GM21526 (cell line): ENCODE results near the gene GIPC1.

Source experiments
- ATAC-seq: cut with Tn5 transposase; IDR thresholded peaks from one replicate; pipeline ENCODE4 v1.9.1; 2021; ENCODE audit warnings: moderate library complexity; ENCODE audit not compliant: unreplicated experiment, low FRiP score

The GIPC1 gene

DNA sequence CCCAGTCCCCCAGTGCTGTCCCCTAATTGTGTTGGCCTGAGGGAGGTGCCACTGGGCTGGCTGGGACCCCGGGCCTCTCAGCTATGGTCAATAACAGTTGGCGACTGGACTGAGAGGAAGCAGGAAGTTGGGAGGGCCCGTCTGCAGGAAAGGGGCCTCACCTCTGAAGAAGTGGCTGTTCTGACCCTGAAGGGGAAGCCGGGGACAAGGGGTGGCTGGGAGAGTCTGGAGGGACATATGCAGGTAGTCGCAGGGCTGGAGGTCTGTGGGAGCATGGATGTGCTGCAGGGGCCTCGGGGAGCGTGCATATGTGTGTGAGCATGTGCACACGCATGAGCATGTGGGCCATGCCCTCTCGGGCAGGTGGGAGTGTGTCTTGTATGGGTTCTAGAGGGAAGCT, 56.9 kb downstream of the GIPC1 start:
- no peak for ATAC-seq

DNA sequence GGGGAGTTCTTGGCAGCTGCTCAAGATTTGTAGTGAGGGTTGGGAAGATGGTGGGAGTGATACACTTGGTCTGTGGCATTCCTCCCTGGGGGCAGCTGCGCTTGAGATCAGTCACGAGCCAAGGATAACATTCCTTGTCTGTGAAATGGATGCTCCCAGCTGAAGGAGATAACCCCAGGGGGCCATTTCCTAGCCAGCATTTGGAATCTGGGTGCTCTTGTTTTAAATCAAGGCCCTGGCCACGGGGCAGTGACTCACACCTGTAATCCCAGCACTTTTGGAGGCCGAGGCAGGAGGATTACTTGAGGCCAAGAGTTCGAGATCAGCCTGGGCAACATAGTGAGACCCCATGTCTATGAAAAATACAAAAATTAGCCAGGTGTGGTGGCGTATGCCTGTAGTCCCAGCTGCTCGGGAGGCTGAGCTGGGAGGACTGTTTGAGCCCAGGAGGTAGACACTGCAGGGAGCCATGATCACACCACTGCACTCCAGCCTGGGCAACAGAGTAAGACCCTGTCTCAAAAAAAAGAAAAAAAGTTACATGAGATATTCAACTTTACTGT, 58.3 kb downstream of the GIPC1 start:
- ATAC-seq, result no peak

DNA sequence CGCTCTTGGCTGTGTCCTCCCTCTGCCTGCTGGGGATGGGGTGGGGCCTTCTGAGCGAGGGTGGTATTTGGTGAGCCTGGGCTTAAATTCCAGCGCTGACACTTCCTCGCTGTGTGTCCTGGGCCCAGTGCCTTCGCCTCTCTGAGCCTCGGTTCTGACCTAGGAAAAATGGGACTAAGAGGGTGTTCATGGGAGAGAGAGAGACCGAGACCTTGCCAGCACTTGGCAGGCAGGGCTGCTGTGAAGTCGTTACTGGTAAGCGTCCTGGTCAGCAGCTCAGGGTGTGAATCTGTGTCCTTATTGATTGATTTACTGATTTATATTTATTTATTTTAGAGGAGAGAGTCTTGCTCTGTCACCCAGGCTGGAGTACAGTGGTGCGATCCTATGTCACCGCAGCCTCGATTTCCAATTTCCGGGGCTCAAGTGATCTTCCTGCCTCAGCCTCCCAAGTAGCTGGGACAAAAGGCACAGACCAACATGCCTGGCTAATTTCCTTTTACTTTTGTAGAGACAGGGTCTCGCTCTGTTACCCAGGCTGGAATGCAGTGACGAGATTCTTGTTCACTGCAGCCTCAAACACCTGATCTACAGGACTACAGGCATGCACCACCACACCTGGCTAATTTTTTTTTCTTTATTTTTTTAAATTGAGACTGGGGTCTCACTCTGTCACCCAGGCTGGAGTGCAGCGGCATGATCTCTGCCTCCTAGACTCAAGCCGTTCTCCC, 60.4 kb downstream of the GIPC1 start:
- no peak for ATAC-seq

DNA sequence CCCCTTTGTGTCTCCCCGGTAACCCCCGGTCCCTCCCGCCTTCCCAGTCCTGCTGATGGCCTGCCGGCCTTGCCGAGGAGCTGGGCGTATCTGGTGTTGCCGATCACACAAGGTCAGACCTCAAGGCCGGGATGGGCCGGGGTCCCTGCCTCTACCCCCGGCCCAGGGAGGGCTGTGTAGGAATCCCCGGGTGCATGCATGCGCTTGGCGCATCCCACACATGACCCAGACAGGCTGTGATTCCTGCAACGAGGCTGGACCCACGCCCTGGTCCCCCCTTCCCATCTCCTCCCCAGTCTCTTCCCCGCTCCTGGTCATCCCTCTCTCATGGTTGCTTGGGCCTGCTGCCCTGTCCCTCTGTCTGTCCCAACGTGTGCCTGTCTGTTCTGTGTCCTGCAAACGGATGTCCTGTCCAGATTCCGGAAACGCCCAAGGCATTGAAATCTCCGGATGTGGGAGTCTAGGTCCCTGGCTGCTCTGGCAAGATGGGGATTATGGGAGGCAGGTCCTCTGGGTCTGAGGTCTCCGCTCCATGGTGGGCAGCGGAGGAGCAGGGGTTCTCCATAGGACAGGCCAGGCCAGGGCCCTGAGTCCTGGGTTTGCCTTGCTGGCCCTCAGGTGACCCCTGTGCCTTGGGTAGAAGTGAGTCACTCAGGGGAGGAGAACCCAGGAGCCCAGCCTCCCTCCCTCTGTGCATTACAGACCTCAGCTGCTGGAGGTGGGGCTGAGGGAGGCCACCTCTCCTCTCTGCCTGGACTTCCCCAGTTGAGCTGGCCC, 61.2 kb downstream of the GIPC1 start:
- no peak for ATAC-seq

DNA sequence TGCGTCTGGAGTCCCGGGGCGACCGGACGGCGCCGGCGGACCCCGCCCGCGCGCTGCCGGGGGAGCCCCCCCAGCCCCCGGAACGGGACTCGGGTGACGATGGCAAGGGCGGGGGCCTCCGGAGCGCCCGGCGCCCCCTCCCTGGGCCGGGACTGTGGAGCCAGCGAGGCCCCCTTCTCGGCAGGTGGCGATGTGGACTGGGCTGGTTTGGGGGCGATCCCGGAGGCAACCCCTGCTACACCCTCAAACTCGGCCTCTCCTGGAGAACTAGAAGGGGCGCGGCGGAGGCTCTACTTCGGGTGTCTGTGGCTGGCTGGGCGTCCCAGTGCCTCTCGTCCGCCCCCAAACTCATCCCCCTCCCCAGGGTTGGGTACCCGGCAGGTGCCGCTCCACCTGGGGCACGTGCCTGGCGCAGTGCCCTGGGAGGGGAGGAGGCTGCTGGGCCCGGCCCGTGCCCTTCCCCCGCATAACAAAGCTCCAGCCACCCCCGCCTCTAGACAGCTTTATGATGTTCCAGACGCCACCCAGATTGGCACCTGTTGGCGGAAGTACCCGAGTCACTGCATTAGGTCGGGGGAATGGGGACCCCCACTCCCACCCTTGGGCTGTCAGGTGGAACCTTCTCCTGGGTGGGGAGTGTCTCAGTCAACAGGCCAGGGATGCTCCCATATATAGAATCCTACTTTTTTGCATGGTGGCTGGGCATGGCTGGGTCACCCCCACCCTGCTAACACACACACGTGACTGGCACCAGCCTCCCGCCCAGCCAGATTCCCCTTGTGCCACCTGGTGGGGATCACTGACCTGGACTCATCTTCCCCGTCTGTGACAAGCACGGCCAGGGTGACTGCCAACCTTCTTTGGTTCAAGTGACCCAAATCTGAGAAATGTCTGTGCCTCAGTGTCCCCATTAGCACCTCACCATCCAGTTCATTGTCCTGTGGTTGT, 62.1 kb downstream of the GIPC1 start:
- ATAC-seq, result no peak

DNA sequence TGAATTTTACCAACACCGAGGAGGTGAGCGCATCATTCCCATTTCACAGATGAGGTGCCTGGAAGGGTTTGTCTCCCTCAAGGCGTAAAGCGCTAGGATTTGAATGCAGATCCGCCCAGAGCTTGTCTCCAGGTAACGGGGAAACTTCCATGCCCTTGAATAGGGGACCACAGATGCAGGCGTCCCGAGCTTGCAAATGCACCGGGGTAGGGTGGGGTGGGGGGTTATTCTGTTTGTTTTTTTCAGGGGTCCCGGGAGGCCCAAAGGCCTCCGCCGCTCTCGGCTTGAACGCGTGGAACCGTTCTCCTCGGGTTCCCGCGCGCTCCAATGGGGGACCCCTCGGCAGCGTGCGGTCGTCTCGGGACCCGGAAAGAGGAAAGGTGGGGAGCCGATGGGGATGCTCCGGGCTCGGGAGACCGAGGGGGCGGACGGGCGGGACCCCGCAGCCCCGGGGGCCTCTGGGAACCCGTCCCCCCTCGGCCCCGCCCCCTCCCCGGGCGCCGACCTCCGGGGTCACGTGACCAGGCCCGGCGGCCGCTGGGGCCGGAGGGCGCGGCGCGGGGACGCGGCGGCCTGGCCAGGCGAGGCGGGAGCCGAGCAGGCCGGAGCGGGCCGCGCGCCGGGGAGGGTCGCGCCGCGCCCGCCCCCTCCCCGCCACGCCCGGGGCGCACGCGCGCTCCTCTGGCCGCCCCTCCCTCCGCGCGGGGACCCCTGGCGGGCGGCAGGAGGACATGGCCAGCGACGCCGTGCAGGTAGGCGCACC, 63.0 kb downstream of the GIPC1 start, which contains the start of gene PKN1:
TSS of gene PKN1 (plus strand) at position 516 of the 763 bp plus-strand sequence. CDS start at position 732, 216 bp downstream.
- ATAC-seq, result no peak

DNA sequence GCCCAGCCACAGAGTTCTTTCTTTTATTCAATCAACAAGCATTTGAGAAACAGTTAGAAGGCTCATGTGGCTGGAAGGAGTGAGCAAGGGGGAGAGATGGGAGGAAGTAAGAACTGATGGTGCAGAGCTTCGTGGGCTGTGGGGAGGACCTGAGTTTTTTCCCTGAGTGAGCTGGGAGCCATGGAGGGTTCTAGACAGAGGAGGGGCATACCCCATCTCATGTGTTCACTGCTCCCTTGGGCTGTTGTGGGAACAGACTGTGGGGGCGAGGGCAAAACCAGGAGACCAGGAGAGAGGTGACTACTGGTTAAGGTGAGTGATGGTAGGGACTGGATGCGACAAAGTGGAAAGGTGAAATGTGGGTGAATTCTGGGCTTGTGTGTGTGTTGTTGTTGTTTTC, 65.2 kb downstream of the GIPC1 start:
- no peak for ATAC-seq

DNA sequence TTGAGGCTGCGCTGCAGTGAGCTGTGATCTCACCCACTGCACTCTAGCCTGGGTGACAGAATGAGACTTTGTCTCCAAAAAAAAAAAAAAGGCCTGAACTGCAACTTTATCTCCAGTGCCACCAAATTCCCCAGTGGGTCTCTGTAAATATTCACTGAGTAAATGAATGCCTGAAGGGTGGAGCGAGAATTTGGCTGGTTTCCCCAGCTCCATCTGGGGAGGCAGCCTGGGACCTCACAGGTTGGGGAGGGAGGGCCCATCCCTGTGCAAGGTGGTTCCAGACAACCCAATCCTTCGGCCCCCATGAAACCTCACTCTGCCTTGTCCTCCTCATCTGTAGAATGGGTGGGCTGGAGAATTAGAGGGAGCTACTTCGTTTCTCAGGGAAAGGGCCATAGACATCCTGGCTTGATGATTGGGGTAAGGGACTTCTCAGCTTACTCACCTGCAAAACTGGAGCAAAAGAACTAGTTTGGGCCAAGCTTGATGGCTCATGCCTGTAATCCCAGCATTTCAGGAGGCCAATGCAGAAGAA, 67.0 kb downstream of the GIPC1 start:
- ATAC-seq, result no peak
